ENCODE data around the gene STK38L.

Gene STK38L

GRCh38 chr12:27351476-27351875 lies 107.4 kb downstream of the STK38L start:
- no peak for DNase-seq (ENCODE audit: low spot score)

DNA sequence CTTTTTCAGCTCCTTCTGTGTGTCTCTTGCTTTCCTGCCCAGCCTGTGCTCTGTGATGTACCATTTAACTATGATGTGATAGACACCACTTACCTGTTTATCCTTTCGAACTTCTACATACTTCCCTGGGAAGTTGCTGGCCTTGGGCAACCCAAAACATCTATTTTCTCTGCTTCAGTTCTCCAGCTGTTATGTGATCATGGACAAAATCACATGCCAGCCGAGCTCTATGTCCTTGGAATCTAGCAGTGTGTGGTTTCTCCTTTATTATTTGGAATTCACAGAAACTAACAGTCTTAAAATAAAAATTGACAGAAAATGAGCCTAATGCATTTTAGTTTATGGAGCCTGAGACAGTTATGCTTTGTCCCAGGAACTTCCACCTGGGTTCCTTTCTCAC lies 111.4 kb downstream of the STK38L start:
- no peak for DNase-seq (ENCODE audit: low spot score)

DNA sequence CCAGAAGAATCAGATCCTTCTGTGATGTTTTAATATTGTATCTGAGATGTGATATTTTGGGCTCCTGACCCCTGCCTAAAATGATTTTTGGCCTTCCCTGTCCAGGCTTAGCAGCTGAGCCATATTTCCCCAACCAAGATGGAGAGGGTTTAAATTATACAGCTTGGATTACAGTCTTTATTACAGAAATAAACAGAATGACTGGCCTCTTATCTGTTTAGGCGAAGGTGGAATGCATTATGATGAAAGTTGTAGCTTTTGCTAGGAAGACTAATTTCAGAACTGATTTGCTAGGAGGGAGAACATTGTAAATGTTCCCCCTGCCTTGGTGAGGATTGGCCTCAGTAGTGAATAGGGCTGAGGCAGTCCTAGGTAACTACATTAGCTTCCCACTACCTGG lies 111.9 kb downstream of the STK38L start:
- DNase-seq (ENCODE audit: low spot score) = no peak

DNA sequence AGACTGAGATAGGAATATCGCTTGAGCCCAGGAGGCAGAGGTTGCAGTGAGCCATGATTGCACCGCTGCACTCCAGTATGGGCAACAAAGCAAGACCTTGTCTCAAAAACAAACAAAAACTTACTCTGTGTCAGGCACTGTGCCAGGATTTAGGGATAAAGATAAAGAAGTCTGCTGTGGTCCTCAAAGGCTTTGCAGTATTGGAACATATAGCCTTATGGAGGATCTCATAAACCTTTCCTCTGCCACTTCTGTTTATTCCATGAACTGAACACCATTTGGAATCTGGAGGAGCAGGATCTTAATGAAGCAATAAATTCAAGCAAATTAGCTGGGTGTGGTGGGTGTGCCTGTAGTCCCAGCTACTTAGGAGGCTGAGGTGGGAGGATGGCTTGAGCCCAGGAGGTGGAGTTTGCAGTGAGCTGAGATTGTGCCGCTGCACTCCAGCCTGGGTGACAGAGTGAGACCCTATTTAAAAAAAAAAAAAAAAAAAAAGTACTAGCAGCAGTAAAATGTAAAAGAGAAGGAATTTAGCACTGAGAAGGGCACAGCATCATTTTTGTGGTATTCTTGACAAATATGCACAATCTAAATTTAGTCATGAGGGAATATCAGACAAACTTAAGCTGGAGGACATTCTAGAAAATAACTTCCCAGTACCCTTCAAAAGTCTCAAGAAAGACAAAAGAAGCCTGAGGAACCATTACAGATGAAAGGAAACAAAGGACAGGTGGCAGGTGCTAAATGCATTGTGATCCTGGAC lies 115.7 kb downstream of the STK38L start:
- DNase-seq (ENCODE audit: low spot score) = no peak

GRCh38 chr12:27361372-27361771 lies 117.3 kb downstream of the STK38L start:
- no peak for DNase-seq (ENCODE audit: low spot score)

DNA sequence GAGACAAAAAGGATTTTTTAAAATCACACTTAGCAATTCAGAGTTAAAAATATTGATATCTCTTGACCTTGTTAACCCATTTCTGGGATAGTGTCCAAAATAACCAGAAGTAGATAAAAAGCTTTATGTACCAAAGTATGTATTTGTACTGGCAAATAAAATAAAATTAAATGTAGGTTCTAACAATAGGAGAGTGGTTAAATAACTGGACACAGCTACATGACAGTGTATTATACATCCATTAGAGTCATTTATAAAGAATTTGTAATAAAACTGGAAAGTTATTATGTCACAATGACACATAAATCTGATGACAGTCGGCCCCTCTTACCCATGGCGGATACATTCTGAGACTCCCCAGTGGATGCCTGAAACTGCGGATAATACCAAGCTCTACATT lies 122.5 kb downstream of the STK38L start:
- DNase-seq (ENCODE audit: low spot score) = no peak

DNA sequence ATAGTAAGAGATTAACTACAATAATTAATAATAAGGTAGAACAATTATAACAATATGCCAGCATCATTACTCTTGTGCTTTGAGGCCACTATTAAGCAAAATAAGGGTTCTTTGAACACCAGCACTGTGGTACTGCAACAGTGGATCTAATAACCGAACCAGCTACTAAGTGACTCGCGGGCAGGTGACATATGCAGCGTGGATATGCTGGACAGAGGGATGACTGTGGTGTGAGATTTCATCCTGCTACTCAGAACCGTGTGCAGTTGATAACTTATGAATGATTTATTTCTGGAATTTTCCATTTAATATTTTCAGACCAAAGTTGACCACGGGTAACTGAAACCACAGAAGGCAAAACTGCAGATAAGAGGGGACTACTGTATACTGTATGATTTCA lies 123.0 kb downstream of the STK38L start:
- no peak for DNase-seq (ENCODE audit: low spot score)
